Osteocyte (in vitro differentiated cells): ENCODE results near the gene ATXN3. TPM values are rescaled to one million over a fixed set of nuclear protein-coding genes. Genes with fewer than 3 reads are reported as not detected.

ENCODE experiments used
- DNase-seq: peaks from one replicate; pipeline ENCODE4 v3.0.0; 2021; ENCODE audit warnings: mixed read lengths; ENCODE audit not compliant: unreplicated experiment; ENCODE audit errors: extremely low spot score
- H3K27ac Mint-ChIP-seq: one replicate; pipeline ENCODE4 v1.8.0; 2021; ENCODE audit warnings: mild to moderate bottlenecking, mixed read lengths; ENCODE audit not compliant: unreplicated experiment
- H3K27me3 Mint-ChIP-seq: one replicate; pipeline ENCODE4 v1.8.0; 2021; ENCODE audit warnings: mixed read lengths; ENCODE audit not compliant: unreplicated experiment
- H3K36me3 Mint-ChIP-seq: one replicate; pipeline ENCODE4 v1.8.0; 2021; ENCODE audit warnings: mixed read lengths; ENCODE audit not compliant: unreplicated experiment
- H3K4me1 Mint-ChIP-seq: one replicate; pipeline ENCODE4 v1.8.0; 2021; ENCODE audit warnings: mixed read lengths; ENCODE audit not compliant: unreplicated experiment
- H3K4me3 Mint-ChIP-seq: one replicate; pipeline ENCODE4 v1.8.0; 2021; ENCODE audit warnings: mild to moderate bottlenecking, moderate library complexity, mixed read lengths; ENCODE audit not compliant: unreplicated experiment
- H3K9me3 Mint-ChIP-seq: one replicate; pipeline ENCODE4 v1.8.0; 2021; ENCODE audit warnings: mixed read lengths; ENCODE audit not compliant: unreplicated experiment
- long read RNA-seq: library from polyadenylated mRNA; unstranded; transcript quantifications from one replicate; pipeline ENCODE4 v2.0.0, GENCODE V29; 2021
- total RNA-seq: library from RNA; stranded (reverse); gene quantifications from 2 replicates; pipeline ENCODE4 v1.2.1, GENCODE V29; 2021
- TF ChIP-seq, protein P1 (sequence below): fragments of 200-600 bp; sonication (generic); IDR thresholded peaks from 2 replicates; pipeline ENCODE4 v1.5.0; 2021; ENCODE audit warnings: antibody characterized with exemption, mild to moderate bottlenecking, moderate library complexity

Gene ATXN3
- total RNA-seq = 35.7 and 41.9 TPM in 2 replicates
- long read RNA-seq, full-length matches to known transcripts = 65 of 98 reads
- long read RNA-seq, partial matches to known transcripts = 5 of 98 reads
- long read RNA-seq, other reads (novel, unspliced or antisense) = 28 of 98 reads

DNA sequence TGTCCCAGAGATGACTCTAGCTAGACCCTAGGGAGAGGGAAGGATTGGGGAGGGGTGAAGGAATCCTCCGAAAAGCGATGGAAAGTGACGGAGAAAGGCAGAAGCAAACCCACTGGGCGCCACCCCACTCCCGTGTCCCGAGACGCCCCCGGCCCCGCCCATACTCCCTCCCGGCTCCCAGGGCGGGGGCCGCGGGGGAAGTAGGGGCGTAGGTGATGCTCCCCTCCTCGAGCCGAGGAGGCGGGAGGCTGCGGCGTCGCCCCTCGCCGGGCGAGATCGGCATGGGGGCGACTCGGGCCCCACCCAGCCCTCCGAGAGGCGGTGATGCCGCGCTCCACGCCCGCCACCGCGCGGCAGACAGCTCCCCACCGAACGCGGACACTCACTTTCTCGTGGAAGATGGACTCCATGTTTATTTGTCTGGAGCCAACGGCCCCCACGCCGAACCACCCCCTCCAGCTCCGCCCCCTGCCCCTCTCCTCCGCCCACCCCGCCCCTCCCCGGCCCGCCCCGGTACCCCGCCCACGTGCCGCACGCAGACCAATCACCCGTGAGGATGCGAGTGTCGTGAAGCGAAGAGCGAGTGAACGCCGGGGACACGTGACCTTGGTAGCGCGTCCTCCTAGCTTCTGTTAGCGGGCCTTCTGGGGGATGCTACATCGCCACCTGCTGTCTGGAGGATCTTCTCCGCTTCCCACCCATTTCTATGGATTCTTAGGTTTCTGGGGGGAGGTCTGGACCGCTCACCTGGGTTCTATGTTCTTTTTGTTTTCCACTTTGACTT lies at the start of gene ATXN3:
TSS of gene ATXN3 (minus strand) at position 440 of the 784 bp plus-strand sequence. CDS start at position 410, 30 bp downstream.
- DNase-seq = peak; percentile 98
- peak within 1 kb of the TSS; percentile 97 for H3K27ac Mint-ChIP-seq
- H3K4me1 Mint-ChIP-seq = peaks cover 19% of the 10 kb centered on the region
- H3K9me3 Mint-ChIP-seq = no peaks in the 10 kb centered on the region
- peak within 1 kb of the TSS; percentile 99 for H3K4me3 Mint-ChIP-seq
- H3K27me3 Mint-ChIP-seq = peaks cover 7% of the 10 kb centered on the region
- no peaks in the 10 kb centered on the region for H3K36me3 Mint-ChIP-seq
- TF ChIP-seq, protein P1, sequence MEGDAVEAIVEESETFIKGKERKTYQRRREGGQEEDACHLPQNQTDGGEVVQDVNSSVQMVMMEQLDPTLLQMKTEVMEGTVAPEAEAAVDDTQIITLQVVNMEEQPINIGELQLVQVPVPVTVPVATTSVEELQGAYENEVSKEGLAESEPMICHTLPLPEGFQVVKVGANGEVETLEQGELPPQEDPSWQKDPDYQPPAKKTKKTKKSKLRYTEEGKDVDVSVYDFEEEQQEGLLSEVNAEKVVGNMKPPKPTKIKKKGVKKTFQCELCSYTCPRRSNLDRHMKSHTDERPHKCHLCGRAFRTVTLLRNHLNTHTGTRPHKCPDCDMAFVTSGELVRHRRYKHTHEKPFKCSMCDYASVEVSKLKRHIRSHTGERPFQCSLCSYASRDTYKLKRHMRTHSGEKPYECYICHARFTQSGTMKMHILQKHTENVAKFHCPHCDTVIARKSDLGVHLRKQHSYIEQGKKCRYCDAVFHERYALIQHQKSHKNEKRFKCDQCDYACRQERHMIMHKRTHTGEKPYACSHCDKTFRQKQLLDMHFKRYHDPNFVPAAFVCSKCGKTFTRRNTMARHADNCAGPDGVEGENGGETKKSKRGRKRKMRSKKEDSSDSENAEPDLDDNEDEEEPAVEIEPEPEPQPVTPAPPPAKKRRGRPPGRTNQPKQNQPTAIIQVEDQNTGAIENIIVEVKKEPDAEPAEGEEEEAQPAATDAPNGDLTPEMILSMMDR = peak; percentile 82

DNA sequence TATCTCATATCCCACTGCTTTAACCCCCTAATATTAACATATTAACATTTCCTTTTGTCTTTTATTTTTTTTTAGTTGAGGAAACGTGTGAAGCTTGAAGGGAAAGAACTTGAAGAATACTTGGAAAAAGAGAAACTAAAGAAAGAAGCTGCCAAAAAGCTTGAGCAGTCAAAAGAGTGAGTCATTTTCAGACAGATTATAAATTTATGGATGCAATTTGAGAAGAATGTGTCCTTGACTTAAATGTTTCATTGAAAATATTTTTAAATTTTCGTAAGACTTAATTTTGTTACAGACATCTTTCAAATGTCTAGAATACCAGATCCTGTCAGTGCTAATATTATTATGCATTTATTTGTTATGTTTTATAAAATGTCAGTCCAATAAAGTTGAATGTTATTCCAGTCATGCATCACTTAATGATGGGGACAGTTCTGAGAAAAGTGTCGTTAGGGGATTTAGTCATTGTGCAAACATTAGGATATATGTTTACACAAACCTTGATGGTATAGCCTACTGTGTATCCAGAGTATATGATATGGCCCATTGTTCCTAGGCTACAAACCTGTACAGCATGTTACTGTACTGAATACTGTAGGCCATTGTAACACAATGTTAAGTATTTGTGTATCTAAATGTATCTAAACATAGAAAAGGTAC lies 48.0 kb upstream of the ATXN3 start:
- Mint-ChIP-seq H3K27ac (peak overlapping the region; percentile 62), H3K36me3 (peaks cover 39% of the 10 kb centered on the region), H3K4me1 (peaks cover 15% of the 10 kb centered on the region), H3K27me3 (no peaks in the 10 kb centered on the region), H3K9me3 (no peaks in the 10 kb centered on the region), H3K4me3 (no peak overlapping the region)
- DNase-seq = no peak
- TF ChIP-seq, protein P1 = no peak

DNA sequence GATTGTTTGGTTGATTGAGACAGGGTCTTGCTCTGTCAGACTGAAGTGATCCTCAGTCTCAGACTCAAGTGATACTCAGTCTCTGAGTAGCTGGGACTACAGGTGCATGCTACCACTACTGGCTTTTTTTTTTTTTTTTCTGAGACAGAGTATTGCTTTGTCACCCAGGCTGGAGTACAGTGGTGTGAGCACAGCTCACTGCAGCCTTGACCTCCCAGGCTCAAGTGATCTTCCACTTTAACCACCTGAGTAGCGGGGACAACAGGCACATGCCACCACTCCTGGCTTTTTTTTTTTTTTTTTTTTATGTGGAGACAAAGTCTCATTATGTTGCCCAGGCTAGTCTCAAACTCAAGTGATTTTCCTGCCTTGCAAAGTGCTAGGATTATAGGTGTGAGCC lies 47.2 kb upstream of the ATXN3 start:
- Mint-ChIP-seq H3K4me3 (no peak overlapping the region), H3K27me3 (no peaks in the 10 kb centered on the region), H3K27ac (peak overlapping the region; percentile 62), H3K36me3 (peaks cover 39% of the 10 kb centered on the region), H3K9me3 (no peaks in the 10 kb centered on the region), H3K4me1 (peaks cover 15% of the 10 kb centered on the region)
- DNase-seq = no peak
- TF ChIP-seq, protein P1 = no peak

DNA sequence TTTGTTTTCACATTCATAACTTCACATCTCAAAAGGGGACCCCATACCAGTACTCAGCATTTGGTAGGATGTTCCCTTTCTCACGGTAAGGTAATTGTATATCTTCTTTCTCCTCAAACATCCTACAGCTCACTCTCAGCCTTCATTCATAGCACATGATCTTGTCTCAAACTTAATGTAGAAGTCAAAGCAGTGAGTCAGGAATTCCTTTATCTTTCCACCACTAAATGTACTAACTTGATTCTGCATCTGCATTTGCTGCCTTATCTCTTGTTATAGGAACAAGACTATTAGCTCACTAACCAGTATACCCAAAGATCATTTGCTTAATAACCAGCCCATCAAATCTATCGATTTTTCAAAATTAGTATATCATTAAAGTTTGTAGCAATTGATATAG lies 38.3 kb upstream of the ATXN3 start:
- H3K9me3 Mint-ChIP-seq = no peaks in the 10 kb centered on the region
- H3K27ac Mint-ChIP-seq = no peak overlapping the region
- H3K4me3 Mint-ChIP-seq = no peak overlapping the region
- TF ChIP-seq, protein P1 = no peak
- no peaks in the 10 kb centered on the region for H3K4me1 Mint-ChIP-seq
- DNase-seq = no peak
- H3K36me3 Mint-ChIP-seq = peaks cover 57% of the 10 kb centered on the region
- no peaks in the 10 kb centered on the region for H3K27me3 Mint-ChIP-seq

DNA sequence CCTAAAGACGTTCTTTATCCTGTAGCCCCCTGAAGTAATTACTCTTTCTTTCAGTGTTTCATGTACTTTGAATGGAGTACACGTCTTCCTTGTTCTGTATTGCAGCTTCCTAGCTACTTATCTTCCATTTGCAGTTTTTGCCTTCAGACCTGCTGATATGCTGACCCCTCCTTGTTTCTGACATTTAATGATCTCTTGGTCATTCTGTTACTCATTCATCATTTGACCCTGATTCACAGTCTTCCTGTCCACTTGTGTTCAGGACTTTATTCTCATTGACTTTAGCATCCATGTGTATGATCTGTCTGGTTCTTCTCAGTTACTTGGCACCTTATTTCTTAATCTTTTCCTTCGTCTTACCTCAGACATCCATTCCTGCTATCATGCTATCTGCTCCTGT lies 37.6 kb upstream of the ATXN3 start:
- no peak for DNase-seq
- Mint-ChIP-seq H3K4me1 (no peaks in the 10 kb centered on the region), H3K27me3 (no peaks in the 10 kb centered on the region), H3K4me3 (no peak overlapping the region), H3K36me3 (peaks cover 53% of the 10 kb centered on the region), H3K9me3 (no peaks in the 10 kb centered on the region), H3K27ac (no peak overlapping the region)
- TF ChIP-seq, protein P1 = no peak
